Neural cell (in vitro differentiated cells): ENCODE measurements around the gene PYGO1.

ENCODE experiments used
- RAD21 ChIP-seq: fragments of 450-650 bp; conservative IDR thresholded peaks from 2 replicates; pipeline ENCODE4 v1.6.1; 2014; ENCODE audit warnings: antibody characterized with exemption, mild to moderate bottlenecking, moderate library complexity
- SMC3 ChIP-seq: fragments of 450-650 bp; conservative IDR thresholded peaks from 2 replicates; pipeline ENCODE4 v1.6.1; 2014; ENCODE audit warnings: antibody characterized with exemption, mild to moderate bottlenecking, moderate library complexity; ENCODE audit not compliant: poor library complexity
- TF ChIP-seq, protein P1 (sequence below): fragments of 450-650 bp; IDR thresholded peaks from 2 replicates; pipeline ENCODE4 v1.5.1; 2014; ENCODE audit warnings: antibody characterized with exemption, mild to moderate bottlenecking, moderate library complexity; ENCODE audit not compliant: poor library complexity, severe bottlenecking

DNA sequence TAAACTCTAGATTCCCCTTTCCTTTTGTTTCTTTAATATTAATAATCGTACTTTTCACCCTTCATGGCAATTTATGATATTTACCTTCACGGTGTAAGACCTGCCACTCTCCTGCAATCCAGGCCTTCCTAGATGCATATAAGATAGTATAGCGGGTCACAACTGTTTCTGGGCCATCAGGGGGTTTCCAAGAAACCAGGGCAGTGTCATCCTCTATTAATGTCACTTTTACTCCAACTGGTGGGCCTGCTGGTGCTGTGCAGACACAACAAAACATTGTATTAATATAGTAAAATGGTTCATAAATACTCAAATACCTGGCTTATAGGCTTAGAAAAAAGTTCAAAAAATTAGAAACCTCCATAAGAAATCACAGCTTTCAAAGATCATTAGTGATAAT is 48.9 kb upstream of the PYGO1 start:
- TF ChIP-seq, protein P1, sequence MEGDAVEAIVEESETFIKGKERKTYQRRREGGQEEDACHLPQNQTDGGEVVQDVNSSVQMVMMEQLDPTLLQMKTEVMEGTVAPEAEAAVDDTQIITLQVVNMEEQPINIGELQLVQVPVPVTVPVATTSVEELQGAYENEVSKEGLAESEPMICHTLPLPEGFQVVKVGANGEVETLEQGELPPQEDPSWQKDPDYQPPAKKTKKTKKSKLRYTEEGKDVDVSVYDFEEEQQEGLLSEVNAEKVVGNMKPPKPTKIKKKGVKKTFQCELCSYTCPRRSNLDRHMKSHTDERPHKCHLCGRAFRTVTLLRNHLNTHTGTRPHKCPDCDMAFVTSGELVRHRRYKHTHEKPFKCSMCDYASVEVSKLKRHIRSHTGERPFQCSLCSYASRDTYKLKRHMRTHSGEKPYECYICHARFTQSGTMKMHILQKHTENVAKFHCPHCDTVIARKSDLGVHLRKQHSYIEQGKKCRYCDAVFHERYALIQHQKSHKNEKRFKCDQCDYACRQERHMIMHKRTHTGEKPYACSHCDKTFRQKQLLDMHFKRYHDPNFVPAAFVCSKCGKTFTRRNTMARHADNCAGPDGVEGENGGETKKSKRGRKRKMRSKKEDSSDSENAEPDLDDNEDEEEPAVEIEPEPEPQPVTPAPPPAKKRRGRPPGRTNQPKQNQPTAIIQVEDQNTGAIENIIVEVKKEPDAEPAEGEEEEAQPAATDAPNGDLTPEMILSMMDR, result no peak
- TF ChIP-seq RAD21, result no peak
- TF ChIP-seq SMC3, result no peak
